GM21423 (cell line): ENCODE data around the gene MTHFR.
A peak's percentile ranks its signal among the peaks of the same experiment; 100 is the strongest.

Experiments
- ATAC-seq: cut with Tn5 transposase; IDR thresholded peaks from one replicate; pipeline ENCODE4 v1.9.1; 2021; ENCODE audit warnings: mild to moderate bottlenecking, moderate library complexity; ENCODE audit not compliant: unreplicated experiment

Gene MTHFR

GRCh38 chr1:11736746-11737639 lies 68.8 kb downstream of the MTHFR start:
- no peak for ATAC-seq

GRCh38 chr1:11735854-11736745 lies 69.7 kb downstream of the MTHFR start, which contains the start of gene AGTRAP:
AGTRAP (plus strand) TSS chr1:11736136; CDS start chr1:11736209, 73 bp downstream.
- peak; percentile 44 for ATAC-seq
